Endothelial cell of umbilical vein (primary cell): ENCODE measurements around the gene USH2A. TPM values are rescaled to one million over a fixed set of nuclear protein-coding genes. Genes with fewer than 3 reads are reported as not detected.

Source experiments
- BruUV-seq: library from RNA; stranded (reverse); fragments of 400-500 nt; replicated peaks from 2 replicates; lab custom pipeline; 2021; lab: Mats Ljungman, UMichigan
- CTCF ChIA-PET: fragments of 300-600, 350-600 bp; sonication (Branson Sonifier 250); formaldehyde crosslinking; loops from one replicate; lab custom pipeline; 2021; ENCODE audit warnings: antibody characterized with exemption, inconsistent platforms; lab: Charles Lee
- POLR2A ChIA-PET: fragments of 300-600, 350-600 bp; sonication (Branson Sonifier 250); formaldehyde crosslinking; loops from one replicate; lab custom pipeline; 2021; ENCODE audit warnings: antibody characterized with exemption, inconsistent platforms; lab: Charles Lee
- DNase-seq: peaks from one replicate; pipeline ENCODE4 v3.0.0-alpha.2; 2011; ENCODE audit warnings: low read depth, low spot score
- FAIRE-seq: peaks from 2 replicates; lab custom pipeline; 2011; peaks lifted over from hg19 to GRCh38; lab: Jason Lieb, UNC
- H2AFZ ChIP-seq: 2 replicates; pipeline ENCODE4 v1.6.0; 2012; ENCODE audit warnings: low read depth, low read length, control low read depth, inconsistent platforms
- H3K27ac ChIP-seq: 2 replicates; pipeline ENCODE4 v1.5.1; 2011; ENCODE audit warnings: low read depth, mild to moderate bottlenecking, control low read depth, low read length, moderate library complexity; ENCODE audit not compliant: insufficient read depth
- H3K27me3 ChIP-seq, 2 experiments: 2 replicates each; pipeline versions ENCODE4 v1.6.0 to v1.6.1; 2011; ENCODE audit warnings: low read length in 2 of 2, mixed read lengths in 1 of 2; ENCODE audit not compliant: control insufficient read depth in 2 of 2, insufficient read depth in 2 of 2
- H3K36me3 ChIP-seq, 2 experiments: 2 replicates in 1 of 2; 3 replicates in 1 of 2; pipeline ENCODE4 v1.5.1; 2011; ENCODE audit warnings: low read length in 2 of 2, mild to moderate bottlenecking in 1 of 2, moderate library complexity in 1 of 2; ENCODE audit not compliant: control insufficient read depth in 2 of 2, insufficient read depth in 2 of 2; ENCODE audit errors: extremely low read depth in 1 of 2
- H3K4me1 ChIP-seq: 3 replicates; pipeline ENCODE4 v1.5.1; 2011; ENCODE audit warnings: mild to moderate bottlenecking, low read length; ENCODE audit not compliant: control insufficient read depth, insufficient read depth; ENCODE audit errors: extremely low read depth
- H3K4me2 ChIP-seq: 2 replicates; pipeline ENCODE4 v1.6.1; 2011; ENCODE audit warnings: low read length, control low read depth, mixed read lengths; ENCODE audit not compliant: insufficient read depth
- H3K4me3 ChIP-seq, 3 experiments: fragments of 200-600 bp in 1 of 3; sonication (generic), shearing (Covaris generic) in 1 of 3; replicated peaks in 1 of 3; 2 replicates each; pipeline ENCODE4 v1.5.1; 2011 to 2016; ENCODE audit warnings: control low read depth in 3 of 3, low read length in 3 of 3, mild to moderate bottlenecking in 2 of 3, inconsistent platforms in 1 of 3, low read depth in 1 of 3, moderate library complexity in 1 of 3; ENCODE audit not compliant: insufficient read depth in 1 of 3
- H3K79me2 ChIP-seq: 2 replicates; pipeline ENCODE4 v1.6.0; 2012; ENCODE audit warnings: low read length, inconsistent platforms; ENCODE audit not compliant: control insufficient read depth, insufficient read depth
- H3K9ac ChIP-seq: replicated peaks from 2 replicates; pipeline ENCODE3; 2011; ENCODE audit warnings: low read length, control low read depth; ENCODE audit not compliant: insufficient read depth; ENCODE audit errors: extremely low read depth
- H3K9me1 ChIP-seq: replicated peaks from 3 replicates; pipeline ENCODE4 v1.6.0; 2011; ENCODE audit warnings: mild to moderate bottlenecking, low read length; ENCODE audit not compliant: control insufficient read depth, insufficient read depth; ENCODE audit errors: extremely low read depth
- H3K9me3 ChIP-seq: replicated peaks from 2 replicates; pipeline ENCODE4 v1.5.1; 2012; ENCODE audit warnings: low read length, inconsistent platforms; ENCODE audit not compliant: control insufficient read depth, insufficient read depth
- H4K20me1 ChIP-seq: replicated peaks from 2 replicates; pipeline ENCODE3; 2011; ENCODE audit warnings: mild to moderate bottlenecking, low read length; ENCODE audit not compliant: control insufficient read depth, insufficient read depth; ENCODE audit errors: extremely low read depth
- EZH2 ChIP-seq: IDR thresholded peaks from 2 replicates; pipeline ENCODE4 v1.6.1; 2012; ENCODE audit warnings: borderline replicate concordance, low read depth, mild to moderate bottlenecking, moderate library complexity, low read length, inconsistent platforms; ENCODE audit not compliant: severe bottlenecking
- FOS ChIP-seq: IDR thresholded peaks from 2 replicates; pipeline ENCODE4 v1.6.1; 2011; ENCODE audit warnings: mild to moderate bottlenecking, low read length, moderate library complexity, borderline replicate concordance; ENCODE audit not compliant: insufficient read depth
- GATA2 ChIP-seq: IDR thresholded peaks from 2 replicates; pipeline ENCODE4 v1.7.0; 2011; ENCODE audit warnings: low read depth, mild to moderate bottlenecking, moderate library complexity, mixed read lengths, low read length; ENCODE audit not compliant: insufficient read length, insufficient read depth
- JUN ChIP-seq: IDR thresholded peaks from 2 replicates; pipeline ENCODE4 v1.6.1; 2011; ENCODE audit warnings: borderline replicate concordance, low read depth; ENCODE audit not compliant: insufficient read length, insufficient read depth
- MAX ChIP-seq: IDR thresholded peaks from 2 replicates; pipeline ENCODE4 v1.6.1; 2011; ENCODE audit not compliant: insufficient read depth, insufficient read length
- MYC ChIP-seq: IDR thresholded peaks from one replicate; pipeline ENCODE4 v1.6.1; 2011; ENCODE audit warnings: mild to moderate bottlenecking, low read depth, low read length
- POLR2A ChIP-seq: IDR thresholded peaks from 2 replicates; pipeline ENCODE4 v1.6.1; 2012; ENCODE audit warnings: low read depth, mild to moderate bottlenecking, control low read depth, low read length
- POLR2AphosphoS5 ChIP-seq: IDR thresholded peaks from 2 replicates; pipeline ENCODE4 v1.6.1; 2012; ENCODE audit warnings: low read depth, mild to moderate bottlenecking, control low read depth, low read length, moderate library complexity; ENCODE audit not compliant: insufficient read depth
- dilution Hi-C: fragments of 300-500 bp; cut with MboI; formaldehyde crosslinking; loops from one replicate; pipeline ENCODE4 v1.15.0; 2019; ENCODE audit warnings: low sequenced_read_pairs; ENCODE audit not compliant: extremely low pct_ligation_motif_present
- intact Hi-C: fragments of 100-400 bp; cut with micrococcal nuclease; formaldehyde crosslinking; loops from one replicate; pipeline ENCODE4 v1.10.0; 2022
- polyA plus RNA-seq, 4 experiments: library from polyadenylated mRNA; depleted of rRNA in 3 of 4; stranded (reverse) in 3 of 4; unstranded in 1 of 4; fragments of >200 nt; gene quantifications; 2 replicates each; pipeline versions ENCODE4 v1.2.1 to v1.2.3, GENCODE V29; 2011 to 2012; ENCODE audit warnings: missing spikeins in 1 of 4
- total RNA-seq: library from RNA; stranded (reverse); gene quantifications from 2 replicates; pipeline ENCODE4 v1.2.3, GENCODE V29; 2021
- TF ChIP-seq, protein P1 (sequence below), 2 donors: IDR thresholded peaks; 1 replicate in 1 of 2; 2 replicates in 1 of 2; pipeline ENCODE4 v1.5.1; 2011; ENCODE audit warnings: low read length in 2 of 2, mild to moderate bottlenecking in 2 of 2, moderate library complexity in 2 of 2, control low read depth in 1 of 2, inconsistent platforms in 1 of 2, low read depth in 1 of 2; ENCODE audit not compliant: insufficient read depth in 1 of 2; ENCODE audit errors: extremely low read depth in 1 of 2

The USH2A gene
- total and polyA plus RNA-seq, 2 donors (not counting 3 experiments of a cell fraction or from before 2014, with no cell fraction given) = not detected

DNA sequence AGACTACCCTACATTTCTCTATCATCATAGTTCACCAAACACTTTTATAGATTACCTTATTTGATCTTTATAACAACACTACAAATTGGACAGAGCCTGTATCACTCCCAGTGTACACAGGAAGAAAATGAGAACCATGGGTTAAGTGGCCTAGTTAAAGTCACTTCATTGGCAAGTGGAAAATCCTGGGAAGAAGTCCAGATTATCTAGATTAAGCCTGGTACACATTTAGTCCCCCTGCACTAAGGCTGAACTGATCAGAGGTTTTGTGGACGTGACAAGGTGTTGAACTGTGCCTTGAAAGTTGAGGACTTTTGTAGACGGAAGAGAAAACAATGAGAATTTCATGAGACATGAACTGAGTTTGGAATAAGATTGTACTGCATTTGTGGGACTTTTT, 7.5 kb upstream of the USH2A start:
- ChIA-PET CTCF (no interaction called here), POLR2A (no interaction called here)
- no peak for FAIRE-seq
- no peak overlapping the region for H3K9ac ChIP-seq
- no peak overlapping the region for H2AFZ ChIP-seq
- H3K4me2 ChIP-seq = no peak overlapping the region
- H3K9me3 ChIP-seq = peaks cover 7% of the 10 kb centered on the region
- dilution Hi-C loops (no loop called here), intact Hi-C loops (no loop called here)
- no peak overlapping the region for H3K27ac ChIP-seq
- no peak for DNase-seq
- no TSS peak for BruUV-seq
- H3K4me1 ChIP-seq = no peaks in the 10 kb centered on the region
- no peaks in the 10 kb centered on the region for H3K27me3 ChIP-seq
- no peaks in the 10 kb centered on the region for H3K79me2 ChIP-seq
- no peaks in the 10 kb centered on the region for H4K20me1 ChIP-seq
- no peaks in the 10 kb centered on the region for H3K36me3 ChIP-seq
- TF ChIP-seq POLR2A (no peak), MAX (no peak), FOS (no peak), JUN (no peak), POLR2AphosphoS5 (no peak), GATA2 (no peak), EZH2 (no peak), MYC (no peak)
- TF ChIP-seq, protein P1, sequence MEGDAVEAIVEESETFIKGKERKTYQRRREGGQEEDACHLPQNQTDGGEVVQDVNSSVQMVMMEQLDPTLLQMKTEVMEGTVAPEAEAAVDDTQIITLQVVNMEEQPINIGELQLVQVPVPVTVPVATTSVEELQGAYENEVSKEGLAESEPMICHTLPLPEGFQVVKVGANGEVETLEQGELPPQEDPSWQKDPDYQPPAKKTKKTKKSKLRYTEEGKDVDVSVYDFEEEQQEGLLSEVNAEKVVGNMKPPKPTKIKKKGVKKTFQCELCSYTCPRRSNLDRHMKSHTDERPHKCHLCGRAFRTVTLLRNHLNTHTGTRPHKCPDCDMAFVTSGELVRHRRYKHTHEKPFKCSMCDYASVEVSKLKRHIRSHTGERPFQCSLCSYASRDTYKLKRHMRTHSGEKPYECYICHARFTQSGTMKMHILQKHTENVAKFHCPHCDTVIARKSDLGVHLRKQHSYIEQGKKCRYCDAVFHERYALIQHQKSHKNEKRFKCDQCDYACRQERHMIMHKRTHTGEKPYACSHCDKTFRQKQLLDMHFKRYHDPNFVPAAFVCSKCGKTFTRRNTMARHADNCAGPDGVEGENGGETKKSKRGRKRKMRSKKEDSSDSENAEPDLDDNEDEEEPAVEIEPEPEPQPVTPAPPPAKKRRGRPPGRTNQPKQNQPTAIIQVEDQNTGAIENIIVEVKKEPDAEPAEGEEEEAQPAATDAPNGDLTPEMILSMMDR (IDR thresholded peaks at IDR 0.05; ENCODE audit: extremely low read depth in 1 of 2, insufficient read depth in 1 of 2, low read depth in 1 of 2, low read length in 2 of 2) = no peak
- no peaks in the 10 kb centered on the region for H3K9me1 ChIP-seq
- H3K4me3 ChIP-seq = no peak overlapping the region
